Glutamatergic neuron (in vitro differentiated cells): ENCODE measurements around the gene MIEN1. TPM values are rescaled to one million over a fixed set of nuclear protein-coding genes. Genes with fewer than 3 reads are reported as not detected.
"Not testable (repeated sequence)": the region's sequence is repeated elsewhere in the genome, so short reads cannot be mapped to it uniquely, and the experiment has no call there.

ENCODE experiments used
- DNase-seq: peaks from one replicate; pipeline ENCODE4 v3.0.0; 2022
- H3K27ac Mint-ChIP-seq: one replicate; pipeline ENCODE4 v1.8.0; 2020; ENCODE audit warnings: mild to moderate bottlenecking, mixed read lengths, inconsistent platforms; ENCODE audit not compliant: unreplicated experiment
- H3K27me3 Mint-ChIP-seq: one replicate; pipeline ENCODE4 v1.8.0; 2020; ENCODE audit warnings: mild to moderate bottlenecking, moderate library complexity, mixed read lengths, inconsistent platforms; ENCODE audit not compliant: unreplicated experiment
- H3K36me3 Mint-ChIP-seq: one replicate; pipeline ENCODE4 v1.8.0; 2020; ENCODE audit warnings: mild to moderate bottlenecking, mixed read lengths, inconsistent platforms; ENCODE audit not compliant: unreplicated experiment
- H3K4me1 Mint-ChIP-seq: one replicate; pipeline ENCODE4 v1.8.0; 2020; ENCODE audit warnings: mild to moderate bottlenecking, low read depth, mixed read lengths, inconsistent platforms; ENCODE audit not compliant: unreplicated experiment
- H3K4me3 Mint-ChIP-seq: one replicate; pipeline ENCODE4 v1.8.0; 2020; ENCODE audit warnings: mild to moderate bottlenecking, mixed read lengths, inconsistent platforms; ENCODE audit not compliant: unreplicated experiment
- H3K9me3 Mint-ChIP-seq: one replicate; pipeline ENCODE4 v1.8.0; 2020; ENCODE audit warnings: mild to moderate bottlenecking, moderate library complexity, mixed read lengths, inconsistent platforms; ENCODE audit not compliant: unreplicated experiment
- total RNA-seq: library from RNA; stranded (reverse); fragmentation: NEBNext Ultra II Directional; extraction: Animal tissue kit (Norgen Biotek cat#: 25700); gene quantifications from one replicate; pipeline ENCODE4 v1.2.1, GENCODE V29; 2021; ENCODE audit not compliant: unreplicated experiment
- TF ChIP-seq, protein P1 (sequence below): fragments of 200-600 bp; sonication (generic); IDR thresholded peaks from one replicate; pipeline ENCODE4 v1.5.0; 2021; ENCODE audit not compliant: partially characterized antibody, unreplicated experiment

The MIEN1 gene
- total RNA-seq, 1 donor from 2014 or later = 52.2 TPM

GRCh38 chr17:39701012-39701783 is 29.1 kb downstream of the MIEN1 start:
- Mint-ChIP-seq H3K36me3 (no peaks in the 10 kb centered on the region), H3K27me3 (peaks cover 7% of the 10 kb centered on the region), H3K4me1 (peaks cover 4% of the 10 kb centered on the region), H3K4me3 (peak overlapping the region; percentile 52), H3K27ac (no peak overlapping the region), H3K9me3 (peaks cover 3% of the 10 kb centered on the region)
- no peak for DNase-seq
- TF ChIP-seq, protein P1, sequence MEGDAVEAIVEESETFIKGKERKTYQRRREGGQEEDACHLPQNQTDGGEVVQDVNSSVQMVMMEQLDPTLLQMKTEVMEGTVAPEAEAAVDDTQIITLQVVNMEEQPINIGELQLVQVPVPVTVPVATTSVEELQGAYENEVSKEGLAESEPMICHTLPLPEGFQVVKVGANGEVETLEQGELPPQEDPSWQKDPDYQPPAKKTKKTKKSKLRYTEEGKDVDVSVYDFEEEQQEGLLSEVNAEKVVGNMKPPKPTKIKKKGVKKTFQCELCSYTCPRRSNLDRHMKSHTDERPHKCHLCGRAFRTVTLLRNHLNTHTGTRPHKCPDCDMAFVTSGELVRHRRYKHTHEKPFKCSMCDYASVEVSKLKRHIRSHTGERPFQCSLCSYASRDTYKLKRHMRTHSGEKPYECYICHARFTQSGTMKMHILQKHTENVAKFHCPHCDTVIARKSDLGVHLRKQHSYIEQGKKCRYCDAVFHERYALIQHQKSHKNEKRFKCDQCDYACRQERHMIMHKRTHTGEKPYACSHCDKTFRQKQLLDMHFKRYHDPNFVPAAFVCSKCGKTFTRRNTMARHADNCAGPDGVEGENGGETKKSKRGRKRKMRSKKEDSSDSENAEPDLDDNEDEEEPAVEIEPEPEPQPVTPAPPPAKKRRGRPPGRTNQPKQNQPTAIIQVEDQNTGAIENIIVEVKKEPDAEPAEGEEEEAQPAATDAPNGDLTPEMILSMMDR = no peak

- no peak for DNase-seq
- no peak overlapping the region for H3K27ac Mint-ChIP-seq
- no peaks in the 10 kb centered on the region for H3K36me3 Mint-ChIP-seq
- H3K9me3 Mint-ChIP-seq = peaks cover 3% of the 10 kb centered on the region
- peaks cover 4% of the 10 kb centered on the region for H3K4me1 Mint-ChIP-seq
- TF ChIP-seq, protein P1 = no peak
- peaks cover 7% of the 10 kb centered on the region for H3K27me3 Mint-ChIP-seq
- peak overlapping the region; percentile 46 for H3K4me3 Mint-ChIP-seq
These were observed 30.0 kb downstream of the MIEN1 start for GRCh38 chr17:39700148-39700987.

DNA sequence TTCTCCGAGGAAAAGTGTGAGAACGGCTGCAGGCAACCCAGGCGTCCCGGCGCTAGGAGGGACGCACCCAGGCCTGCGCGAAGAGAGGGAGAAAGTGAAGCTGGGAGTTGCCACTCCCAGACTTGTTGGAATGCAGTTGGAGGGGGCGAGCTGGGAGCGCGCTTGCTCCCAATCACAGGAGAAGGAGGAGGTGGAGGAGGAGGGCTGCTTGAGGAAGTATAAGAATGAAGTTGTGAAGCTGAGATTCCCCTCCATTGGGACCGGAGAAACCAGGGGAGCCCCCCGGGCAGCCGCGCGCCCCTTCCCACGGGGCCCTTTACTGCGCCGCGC is 30.5 kb downstream of the MIEN1 start, which contains the start of gene ERBB2:
Gene ERBB2, plus strand, starts transcription at position 247 of the 330 bp plus-strand sequence. CDS start 175 bp downstream, outside the sequence.
- H3K4me1 Mint-ChIP-seq = peaks cover 4% of the 10 kb centered on the region
- no peaks in the 10 kb centered on the region for H3K36me3 Mint-ChIP-seq
- no peak within 1 kb of the TSS for H3K27ac Mint-ChIP-seq
- TF ChIP-seq, protein P1 = no peak
- H3K27me3 Mint-ChIP-seq = peaks cover 7% of the 10 kb centered on the region
- H3K4me3 Mint-ChIP-seq = peak within 1 kb of the TSS; percentile 90
- H3K9me3 Mint-ChIP-seq = peaks cover 5% of the 10 kb centered on the region
- DNase-seq = no peak

DNA sequence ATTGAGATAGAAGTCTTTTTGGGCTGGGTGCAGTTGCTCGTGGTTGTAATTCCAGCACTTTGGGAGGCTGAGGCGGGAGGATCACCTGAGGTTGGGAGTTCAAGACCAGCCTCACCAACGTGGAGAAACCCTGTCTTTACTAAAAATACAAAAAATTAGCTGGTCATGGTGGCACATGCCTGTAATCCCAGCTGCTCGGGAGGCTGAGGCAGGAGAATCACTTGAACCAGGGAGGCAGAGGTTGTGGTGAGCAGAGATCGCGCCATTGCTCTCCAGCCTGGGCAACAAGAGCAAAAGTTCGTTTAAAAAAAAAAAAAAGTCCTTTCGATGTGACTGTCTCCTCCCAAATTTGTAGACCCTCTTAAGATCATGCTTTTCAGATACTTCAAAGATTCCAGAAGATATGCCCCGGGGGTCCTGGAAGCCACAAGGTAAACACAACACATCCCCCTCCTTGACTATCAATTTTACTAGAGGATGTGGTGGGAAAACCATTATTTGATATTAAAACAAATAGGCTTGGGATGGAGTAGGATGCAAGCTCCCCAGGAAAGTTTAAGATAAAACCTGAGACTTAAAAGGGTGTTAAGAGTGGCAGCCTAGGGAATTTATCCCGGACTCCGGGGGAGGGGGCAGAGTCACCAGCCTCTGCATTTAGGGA is 31.0 kb downstream of the MIEN1 start:
- H3K27me3 Mint-ChIP-seq, H3K4me1 Mint-ChIP-seq, H3K9me3 Mint-ChIP-seq, DNase-seq, H3K36me3 Mint-ChIP-seq, H3K27ac Mint-ChIP-seq: not testable (repeated sequence)
- H3K4me3 Mint-ChIP-seq = peak overlapping the region; percentile 90

DNA sequence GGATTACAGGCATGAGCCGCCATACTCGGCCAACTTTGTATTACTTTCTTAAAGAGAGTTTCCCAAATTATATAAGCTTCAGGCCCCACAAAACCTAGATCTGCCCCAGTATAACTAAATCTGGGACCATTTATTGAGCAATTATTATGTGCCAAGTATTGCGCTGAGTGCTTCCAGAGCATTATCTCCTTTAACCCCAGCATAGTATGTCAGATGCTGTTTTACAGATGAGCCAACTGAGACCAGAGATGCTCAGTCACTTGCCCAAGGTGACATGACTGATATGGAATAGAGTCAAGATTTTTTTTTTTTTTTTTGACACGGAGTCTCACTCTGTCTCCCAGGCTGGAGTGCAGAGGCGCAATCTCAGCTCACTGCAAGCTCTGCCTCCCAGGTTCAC is 32.4 kb downstream of the MIEN1 start:
- peaks cover 7% of the 10 kb centered on the region for H3K27me3 Mint-ChIP-seq
- H3K36me3 Mint-ChIP-seq = no peaks in the 10 kb centered on the region
- TF ChIP-seq, protein P1 = no peak
- H3K27ac Mint-ChIP-seq = no peak overlapping the region
- peaks cover 5% of the 10 kb centered on the region for H3K9me3 Mint-ChIP-seq
- no peak for DNase-seq
- H3K4me3 Mint-ChIP-seq = no peak overlapping the region
- H3K4me1 Mint-ChIP-seq = peaks cover 4% of the 10 kb centered on the region
